MCF 10A (cell line): ENCODE data around the gene MAGI1. TPM values are rescaled to one million over a fixed set of nuclear protein-coding genes. Genes with fewer than 3 reads are reported as not detected.

Source experiments
- BruUV-seq: library from RNA; stranded (reverse); fragments of 400-500 nt; replicated peaks from 2 replicates; lab custom pipeline; 2021; lab: Mats Ljungman, UMichigan
- CTCF ChIA-PET: fragments of 300-600 bp; sonication (Branson Sonifier 250); formaldehyde crosslinking; extraction: SDS; loops from one replicate; lab custom pipeline; 2021; ENCODE audit warnings: antibody characterized with exemption, inconsistent platforms; lab: Yijun Ruan, JAX
- POLR2A ChIA-PET: fragments of 300-600, 350-650 bp; sonication (Branson Sonifier 250); formaldehyde crosslinking; extraction: SDS; loops from one replicate; lab custom pipeline; 2020; ENCODE audit warnings: antibody characterized with exemption, inconsistent platforms; lab: Yijun Ruan, JAX
- DNase-seq: peaks from one replicate; pipeline ENCODE4 v3.0.0-alpha.2; 2018; ENCODE audit not compliant: unreplicated experiment
- H3K27ac Mint-ChIP-seq: one replicate; pipeline ENCODE4 v1.8.0; 2022; ENCODE audit warnings: mild to moderate bottlenecking, low read depth, mixed read lengths; ENCODE audit not compliant: unreplicated experiment
- H3K27me3 Mint-ChIP-seq: one replicate; pipeline ENCODE4 v1.8.0; 2022; ENCODE audit warnings: mixed read lengths; ENCODE audit not compliant: insufficient read depth, unreplicated experiment
- H3K36me3 Mint-ChIP-seq: one replicate; pipeline ENCODE4 v1.8.0; 2022; ENCODE audit warnings: mild to moderate bottlenecking, moderate library complexity, mixed read lengths; ENCODE audit not compliant: insufficient read depth, unreplicated experiment
- H3K4me1 Mint-ChIP-seq: one replicate; pipeline ENCODE4 v1.8.0; 2022; ENCODE audit warnings: mixed read lengths; ENCODE audit not compliant: insufficient read depth, unreplicated experiment
- H3K4me3 Mint-ChIP-seq: one replicate; pipeline ENCODE4 v1.8.0; 2022; ENCODE audit warnings: mild to moderate bottlenecking, moderate library complexity, mixed read lengths; ENCODE audit not compliant: unreplicated experiment
- H3K9me3 Mint-ChIP-seq: one replicate; pipeline ENCODE4 v1.8.0; 2022; ENCODE audit warnings: mixed read lengths; ENCODE audit not compliant: unreplicated experiment
- CTCF ChIP-seq: fragments of 200-600 bp; IDR thresholded peaks from one replicate; pipeline ENCODE4 v1.8.0; 2022; ENCODE audit warnings: antibody characterized with exemption, mild to moderate bottlenecking; ENCODE audit not compliant: unreplicated experiment
- intact Hi-C: fragments of 100-400 bp; cut with micrococcal nuclease; formaldehyde crosslinking; loops from 2 replicates; pipeline ENCODE4 v1.14.1; 2022
- total RNA-seq: library from RNA; stranded (reverse); gene quantifications from 2 replicates; pipeline ENCODE4 v1.2.3, GENCODE V29; 2022

MAGI1 gene
- total RNA-seq, 1 experiment from 2014 or later = 6.2 TPM

- no peak overlapping the region for H3K27ac Mint-ChIP-seq
Observed at GRCh38 chr3:65993134-65993900, 45.4 kb downstream of the MAGI1 start.

GRCh38 chr3:65992106-65992505, 46.6 kb downstream of the MAGI1 start:
- CTCF ChIA-PET = no interaction called here
- no peaks in the 10 kb centered on the region for H3K27me3 Mint-ChIP-seq
- no peaks in the 10 kb centered on the region for H3K9me3 Mint-ChIP-seq
- no peak overlapping the region for H3K27ac Mint-ChIP-seq
- no TSS peak for BruUV-seq
- intact Hi-C loops = no loop called here
- TF ChIP-seq CTCF = no peak
- peak; percentile 15 for DNase-seq
- POLR2A ChIA-PET = interaction anchor here (0.7 to 1.1 kb wide), 2 partner anchors 10 to 192 kb away, joined by 3 to 4 read pairs; no protein-coding TSS in a partner anchor
- no peaks in the 10 kb centered on the region for H3K36me3 Mint-ChIP-seq
- peaks cover 28% of the 10 kb centered on the region for H3K4me1 Mint-ChIP-seq
- H3K4me3 Mint-ChIP-seq = no peak overlapping the region

More at GRCh38 chr3:65993134-65993900, 45.4 kb downstream of the MAGI1 start:
- no peak for DNase-seq
- no peaks in the 10 kb centered on the region for H3K36me3 Mint-ChIP-seq
- H3K4me3 Mint-ChIP-seq = no peak overlapping the region
- CTCF ChIA-PET = interaction anchor here (0.5 kb wide), 1 partner anchor 16 kb away, joined by 3 read pairs; no protein-coding TSS in a partner anchor
- POLR2A ChIA-PET = interaction anchor here (1.1 kb wide), 1 partner anchor 11 kb away, joined by 3 read pairs; no protein-coding TSS in a partner anchor
- intact Hi-C loops = no loop called here
- H3K4me1 Mint-ChIP-seq = peaks cover 39% of the 10 kb centered on the region
- no peaks in the 10 kb centered on the region for H3K9me3 Mint-ChIP-seq
- H3K27me3 Mint-ChIP-seq = no peaks in the 10 kb centered on the region
- no peak for TF ChIP-seq CTCF
- no TSS peak for BruUV-seq

GRCh38 chr3:65988411-65989180, 50.1 kb downstream of the MAGI1 start:
- no TSS peak for BruUV-seq
- ChIA-PET POLR2A (interaction anchor here (0.5 to 1.3 kb wide), 2 partner anchors 10 to 68 kb away, joined by 3 to 4 read pairs; no protein-coding TSS in a partner anchor), CTCF (no interaction called here)
- intact Hi-C loops = no loop called here
- DNase-seq = no peak
- Mint-ChIP-seq H3K27me3 (no peaks in the 10 kb centered on the region), H3K36me3 (no peaks in the 10 kb centered on the region), H3K4me1 (no peaks in the 10 kb centered on the region), H3K27ac (no peak overlapping the region), H3K9me3 (no peaks in the 10 kb centered on the region), H3K4me3 (no peak overlapping the region)
- TF ChIP-seq CTCF = no peak

- no TSS peak for BruUV-seq
- Mint-ChIP-seq H3K27me3 (no peaks in the 10 kb centered on the region), H3K9me3 (no peaks in the 10 kb centered on the region), H3K4me3 (no peak overlapping the region), H3K36me3 (peaks cover 6% of the 10 kb centered on the region), H3K4me1 (no peaks in the 10 kb centered on the region), H3K27ac (no peak overlapping the region)
- ChIA-PET CTCF (interaction anchor here (0.6 to 1.8 kb wide), 8 partner anchors 9 to 244 kb away, joined by 3 to 7 read pairs (median 4); no protein-coding TSS in a partner anchor), POLR2A (interaction anchor here (2.1 kb wide), 1 partner anchor 9 kb away, joined by 11 read pairs; no protein-coding TSS in a partner anchor)
- DNase-seq = no peak
- TF ChIP-seq CTCF = no peak
- intact Hi-C loops = no loop called here
Observed at GRCh38 chr3:65986285-65986684, 52.4 kb downstream of the MAGI1 start.
